GM12892 (cell line): ENCODE data around the gene TMEM176B.
"Not testable (repeated sequence)": the region's sequence is repeated elsewhere in the genome, so short reads cannot be mapped to it uniquely, and the experiment has no call there.

Experiments
- DNase-seq: peaks from one replicate; pipeline ENCODE4 v3.0.0; 2011; ENCODE audit not compliant: insufficient read length
- FAIRE-seq: peaks from 2 replicates; lab custom pipeline; 2011; peaks lifted over from hg19 to GRCh38; lab: Jason Lieb, UNC
- POLR2A ChIP-seq: IDR thresholded peaks from 2 replicates; pipeline ENCODE4 v1.6.1; 2011; ENCODE audit warnings: low read depth, low read length, control low read depth
- POLR2AphosphoS5 ChIP-seq: IDR thresholded peaks from 2 replicates; pipeline ENCODE4 v1.6.1; 2011; ENCODE audit warnings: low read depth, low read length, control low read depth
- TAF1 ChIP-seq: IDR thresholded peaks from 2 replicates; pipeline ENCODE4 v1.6.1; 2011; ENCODE audit warnings: low read depth, mild to moderate bottlenecking, control low read depth, low read length, borderline replicate concordance

TMEM176B gene

GRCh38 chr7:150818971-150819370, 18.8 kb upstream of the TMEM176B start:
- FAIRE-seq (no peak), DNase-seq (no peak)
- TF ChIP-seq POLR2A (no peak), POLR2AphosphoS5 (no peak), TAF1 (no peak)

- TF ChIP-seq POLR2AphosphoS5 (no peak), TAF1 (no peak), POLR2A (no peak)
- DNase-seq (no peak), FAIRE-seq (no peak)
Measured at GRCh38 chr7:150814328-150815001, 14.3 kb upstream of the TMEM176B start.

GRCh38 chr7:150807616-150808438, 7.7 kb upstream of the TMEM176B start:
- not testable (repeated sequence) for DNase-seq, FAIRE-seq

- DNase-seq: no peak
- no peak for FAIRE-seq
- TF ChIP-seq POLR2AphosphoS5 (no peak), TAF1 (no peak), POLR2A (no peak)
Measured at GRCh38 chr7:150806863-150807262, 6.7 kb upstream of the TMEM176B start.

GRCh38 chr7:150806454-150806853, 6.3 kb upstream of the TMEM176B start:
- DNase-seq (no peak), FAIRE-seq (no peak)
- no peak for TF ChIP-seq POLR2A
- TF ChIP-seq POLR2AphosphoS5: no peak
- TF ChIP-seq TAF1: no peak

- DNase-seq: no peak
Measured at GRCh38 chr7:150805864-150806263, 5.7 kb upstream of the TMEM176B start.

GRCh38 chr7:150804802-150805201, 4.6 kb upstream of the TMEM176B start:
- no peak for DNase-seq
- TF ChIP-seq POLR2A (no peak), TAF1 (no peak), POLR2AphosphoS5 (no peak)
- no peak for FAIRE-seq

More at GRCh38 chr7:150805864-150806263, 5.7 kb upstream of the TMEM176B start:
- TF ChIP-seq TAF1 (no peak), POLR2A (no peak), POLR2AphosphoS5 (no peak)
- no peak for FAIRE-seq

GRCh38 chr7:150803161-150803860, 3.1 kb upstream of the TMEM176B start:
- TF ChIP-seq POLR2AphosphoS5 (no peak), POLR2A (no peak), TAF1 (no peak)
- FAIRE-seq (no peak), DNase-seq (no peak)

GRCh38 chr7:150801946-150802771, 2.0 kb upstream of the TMEM176B start:
- DNase-seq (no peak), FAIRE-seq (no peak)
- TF ChIP-seq TAF1 (no peak), POLR2A (no peak), POLR2AphosphoS5 (no peak)

GRCh38 chr7:150801242-150801945, 1.2 kb upstream of the TMEM176B start:
- DNase-seq: no peak
- no peak for FAIRE-seq
- TF ChIP-seq TAF1 (no peak), POLR2A (no peak), POLR2AphosphoS5 (no peak)
